GM19240 (cell line): ENCODE measurements around the gene SP4.

Source experiments
- DNase-seq: peaks from one replicate; pipeline ENCODE4 v3.0.0; 2011; ENCODE audit warnings: low spot score; ENCODE audit not compliant: insufficient read length

Gene SP4

DNA sequence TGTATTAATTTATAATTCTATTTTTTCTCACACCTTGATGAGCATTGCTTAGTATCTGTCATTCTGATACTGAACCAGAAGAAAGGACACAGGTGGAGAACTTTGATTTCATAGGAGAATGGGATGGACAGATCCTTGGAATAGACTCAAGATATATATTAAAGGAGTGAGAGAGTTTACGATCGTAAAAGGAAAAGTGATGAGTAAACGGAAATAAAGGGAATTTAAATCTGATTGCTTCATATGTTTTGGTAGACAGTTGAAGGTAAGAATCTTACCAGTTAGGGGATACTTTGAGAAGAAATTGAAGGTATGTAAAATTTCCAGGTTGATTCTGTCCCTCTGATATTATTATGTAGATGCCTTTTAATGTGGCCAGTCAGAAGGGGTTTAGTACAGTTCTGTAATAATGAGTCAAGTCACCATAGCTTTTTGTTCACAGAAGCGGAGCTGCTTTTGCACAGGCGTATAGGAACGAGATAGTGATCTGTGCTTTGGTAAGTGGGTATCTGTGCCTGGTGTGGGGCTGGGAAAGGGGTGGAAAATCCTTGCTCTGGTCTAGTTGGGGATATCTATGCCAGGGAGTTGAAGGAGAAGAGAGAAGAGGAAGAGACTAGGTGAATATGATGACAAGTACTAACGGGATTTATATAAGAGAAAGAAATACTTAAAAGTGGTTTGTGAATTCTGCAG is 15.4 kb downstream of the SP4 start:
- no peak for DNase-seq

GRCh38 chr7:21448974-21449373 is 21.1 kb downstream of the SP4 start:
- no peak for DNase-seq

GRCh38 chr7:21450076-21450475 is 22.2 kb downstream of the SP4 start:
- no peak for DNase-seq

GRCh38 chr7:21450941-21451340 is 23.1 kb downstream of the SP4 start:
- DNase-seq = no peak

DNA sequence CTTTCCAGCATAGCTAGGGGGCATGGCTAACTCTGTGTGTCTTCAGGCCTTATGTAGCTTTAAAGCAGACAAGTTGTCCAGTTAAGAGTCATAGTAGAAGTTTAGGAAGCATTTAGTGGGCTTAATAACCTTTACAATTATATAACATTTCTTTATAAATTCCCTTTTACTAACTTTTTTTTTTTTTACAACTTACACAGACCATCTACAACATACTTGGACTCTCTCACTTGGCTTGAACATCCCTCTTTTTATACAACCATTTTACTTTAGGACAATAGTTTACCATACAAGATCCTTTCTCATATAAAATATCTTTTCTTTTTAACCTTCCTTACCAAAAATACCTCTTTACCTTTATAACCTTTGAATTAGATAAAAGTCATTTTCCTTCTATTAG is 26.3 kb downstream of the SP4 start:
- no peak for DNase-seq

GRCh38 chr7:21454906-21455305 is 27.0 kb downstream of the SP4 start:
- no peak for DNase-seq

DNA sequence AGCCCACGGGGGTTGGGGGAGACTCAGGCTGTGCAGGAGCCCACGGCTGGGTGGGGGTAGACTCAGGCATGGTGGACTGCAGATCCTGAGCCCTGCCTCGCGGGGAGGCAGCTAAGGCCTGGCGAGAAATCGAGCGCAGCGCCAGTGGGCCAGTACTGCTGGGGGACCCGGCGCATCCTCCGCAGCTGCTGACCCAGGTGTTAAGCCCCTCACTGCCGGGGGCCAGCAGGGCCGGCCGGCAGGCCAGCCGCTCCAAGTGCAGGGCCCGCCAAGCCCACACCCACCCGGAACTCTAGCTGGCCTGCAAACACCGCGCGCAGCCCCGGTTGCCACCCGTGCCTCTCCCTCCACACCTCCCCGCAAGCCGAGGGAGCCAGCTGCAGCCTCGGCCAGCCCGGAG is 33.4 kb downstream of the SP4 start:
- DNase-seq = no peak

DNA sequence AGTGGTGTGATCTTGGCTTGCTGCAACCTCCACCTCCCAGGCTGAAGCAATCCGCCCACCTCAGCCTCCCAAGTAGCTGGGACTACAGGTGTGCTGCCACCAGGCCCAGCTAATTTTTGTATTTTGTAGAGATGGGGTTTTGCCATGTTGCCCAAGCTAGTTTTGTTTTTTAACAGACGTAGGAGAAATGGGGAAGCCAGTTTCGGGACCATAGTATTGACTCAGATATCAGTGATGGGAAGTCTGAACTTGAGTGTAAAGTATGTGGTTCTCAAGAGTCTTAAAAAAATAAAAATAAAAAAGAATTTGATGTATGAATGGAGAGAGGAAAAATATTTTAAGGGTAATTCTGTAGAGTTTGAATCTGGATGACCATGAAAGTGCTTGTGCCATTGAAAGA is 34.2 kb downstream of the SP4 start:
- no peak for DNase-seq

DNA sequence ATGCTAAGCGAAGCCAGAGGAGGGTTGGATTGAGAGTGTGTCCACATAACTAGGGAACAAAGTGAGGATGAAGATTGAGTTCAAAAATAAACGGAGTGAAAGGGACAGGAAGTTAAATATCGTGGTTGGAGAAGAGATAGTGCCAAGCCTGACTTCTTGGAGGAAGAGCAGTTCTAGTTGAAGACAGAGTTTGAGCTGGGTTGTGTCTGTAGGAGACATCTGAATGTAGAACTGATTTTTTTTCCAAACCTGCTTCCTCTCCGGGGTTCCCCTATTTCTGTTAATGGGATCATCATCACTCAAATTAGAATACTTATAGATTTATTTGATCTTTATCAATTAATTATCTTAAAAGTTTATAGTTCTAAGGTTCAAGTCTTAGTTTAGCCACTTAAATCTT is 35.6 kb downstream of the SP4 start:
- DNase-seq = no peak

- no peak for DNase-seq
These were observed 41.1 kb downstream of the SP4 start for GRCh38 chr7:21468969-21469368.

GRCh38 chr7:21469894-21470293 is 42.0 kb downstream of the SP4 start:
- no peak for DNase-seq

DNA sequence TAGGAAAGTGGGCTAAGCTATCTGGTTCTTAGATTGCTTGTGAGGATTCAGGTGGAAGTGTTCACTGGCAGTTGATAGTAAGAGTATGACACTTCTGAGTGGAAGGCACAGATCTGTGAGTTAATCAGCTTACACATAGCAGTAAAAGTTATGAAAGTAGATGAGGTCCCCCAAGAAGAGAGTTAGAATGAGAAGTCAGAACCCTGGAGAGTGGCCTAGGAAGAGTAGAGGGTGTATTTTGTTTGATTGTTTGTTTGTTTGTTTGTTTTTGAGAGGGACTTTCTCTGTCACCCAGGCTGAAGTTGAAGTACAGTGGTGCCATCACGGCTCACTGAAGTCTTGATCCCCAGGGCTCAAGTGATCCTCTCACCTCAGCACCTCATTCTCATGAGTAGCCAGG is 44.1 kb downstream of the SP4 start:
- DNase-seq = no peak

DNA sequence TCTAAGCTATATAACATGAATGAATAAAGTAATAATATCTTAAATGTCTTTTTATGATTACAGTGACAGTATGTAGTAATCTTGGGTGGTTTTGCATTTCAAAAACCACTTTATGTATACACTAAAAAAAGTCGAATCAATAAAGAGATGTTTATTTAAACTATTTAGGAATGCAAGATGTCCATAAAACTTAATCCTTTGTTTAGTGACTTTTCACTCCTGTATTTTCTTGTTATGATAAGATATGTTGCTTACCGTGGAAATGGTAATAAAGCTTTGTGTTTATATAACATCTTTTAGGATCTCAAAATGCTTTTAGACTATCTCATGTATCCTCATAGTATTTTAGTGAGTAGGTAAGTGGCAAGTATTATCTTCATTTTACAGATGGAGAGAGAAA is 48.5 kb downstream of the SP4 start:
- no peak for DNase-seq

GRCh38 chr7:21480693-21481403 is 53.0 kb downstream of the SP4 start:
- DNase-seq = no peak

- no peak for DNase-seq
These were observed 58.6 kb downstream of the SP4 start for GRCh38 chr7:21486511-21486910.

DNA sequence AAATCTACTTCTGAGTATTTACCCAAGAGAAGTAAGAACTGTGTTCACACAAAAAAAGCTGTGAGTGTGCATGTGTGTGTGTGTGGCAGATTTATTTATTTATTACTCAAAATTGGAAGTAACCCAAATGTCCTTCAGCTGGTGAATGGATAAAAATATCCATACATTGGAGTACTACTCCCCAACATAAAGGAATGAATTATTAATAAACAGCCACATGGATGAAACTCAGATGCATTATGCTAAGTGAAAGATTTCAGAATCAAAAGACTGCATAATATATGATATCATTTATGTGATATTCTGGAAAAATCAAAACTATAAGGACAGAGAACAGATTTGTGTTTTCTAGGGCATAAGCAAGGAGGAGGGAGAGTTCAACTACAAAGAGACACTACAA is 67.8 kb downstream of the SP4 start:
- DNase-seq = no peak

DNA sequence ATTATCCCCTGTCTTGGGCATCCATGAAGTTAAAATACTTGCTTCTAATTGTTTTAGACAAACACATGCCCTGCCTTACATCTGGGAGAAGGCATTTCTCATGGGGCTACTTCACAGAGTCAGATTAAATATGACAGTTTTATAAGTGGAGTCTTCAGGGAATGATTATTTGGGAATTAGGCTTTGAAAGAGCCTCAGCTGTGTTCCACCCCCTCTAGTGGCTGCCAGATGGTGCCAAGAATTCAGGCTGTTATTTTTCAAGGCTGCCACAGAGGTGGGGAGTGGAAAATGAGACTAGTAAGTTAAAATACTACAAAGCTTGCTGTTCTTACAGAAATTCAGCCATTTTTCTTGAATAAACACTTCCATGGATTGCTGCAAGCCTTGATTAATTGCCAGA is 69.2 kb downstream of the SP4 start:
- no peak for DNase-seq

- no peak for DNase-seq
These were observed 72.4 kb downstream of the SP4 start for GRCh38 chr7:21500117-21500832.

GRCh38 chr7:21504021-21504420 is 76.1 kb downstream of the SP4 start:
- DNase-seq = no peak

DNA sequence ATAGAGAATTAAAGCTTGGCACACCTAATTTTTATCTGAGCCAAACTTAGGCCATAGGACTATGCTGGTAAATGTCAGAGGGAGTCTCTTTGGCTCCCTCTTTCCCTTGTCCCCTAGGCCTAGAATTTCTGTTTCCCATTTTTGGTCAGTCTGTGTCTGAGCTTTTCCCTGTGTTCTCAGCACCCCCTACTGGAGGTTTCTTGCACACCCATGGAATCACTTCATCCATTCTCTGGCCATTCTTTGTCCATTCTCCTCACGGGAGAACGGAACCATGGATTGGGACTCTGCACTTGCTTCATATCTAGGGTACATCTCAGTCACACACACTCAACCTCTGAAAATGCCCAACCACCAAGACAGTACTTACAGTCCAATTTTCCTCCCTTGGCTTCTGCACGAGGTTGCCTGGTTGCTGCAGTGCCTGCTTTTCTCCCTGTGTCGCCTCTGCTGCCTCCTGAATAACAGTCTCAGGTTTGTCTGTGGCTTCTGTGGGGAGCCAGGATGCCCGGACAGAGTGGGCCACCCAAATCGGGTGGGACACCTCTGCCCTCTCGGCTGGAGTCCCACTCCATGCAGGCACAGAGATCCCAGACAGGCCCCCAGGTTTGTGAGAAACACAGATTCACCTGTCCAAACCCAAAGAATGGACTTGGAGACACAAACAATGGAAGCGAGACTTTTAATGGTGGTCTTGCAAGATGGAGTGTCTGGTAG is 79.9 kb downstream of the SP4 start:
- no peak for DNase-seq

GRCh38 chr7:21508538-21508937 is 80.7 kb downstream of the SP4 start:
- DNase-seq = no peak

- no peak for DNase-seq
These were observed 86.2 kb downstream of the SP4 start for GRCh38 chr7:21514062-21514461.
